ENCODE measurements around the gene CACNA2D1. TPM values are rescaled to one million over a fixed set of nuclear protein-coding genes. Genes with fewer than 3 reads are reported as not detected.

Gene CACNA2D1
- total RNA-seq, 4 donors from 2014 or later, result 29.8 to 47.6 (median 36.6) TPM

DNA sequence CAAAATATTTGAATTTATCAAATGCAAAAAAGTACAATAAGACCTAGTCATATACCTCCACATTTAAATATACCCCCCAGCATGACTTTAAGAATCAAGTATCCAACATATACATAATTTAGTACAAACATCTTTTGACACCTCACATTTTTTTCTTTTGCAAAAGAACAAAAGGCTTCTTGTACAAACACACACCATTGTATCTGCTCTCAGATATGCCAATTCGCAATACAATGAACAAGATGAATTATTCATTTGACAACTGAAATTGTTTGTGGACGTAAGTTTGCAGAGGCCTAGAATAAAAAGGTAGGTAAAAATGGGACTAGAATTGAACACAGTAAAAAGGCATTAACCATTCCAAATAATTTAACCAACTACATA is 154.4 kb downstream of the CACNA2D1 start:
- Histone ChIP-seq H3K9me3 (peaks cover 0 to 6% (median 0%) of the 10 kb centered on the region in 3 donors), H3K27me3 (no peaks in the 10 kb centered on the region), H3K36me3 (no peaks in the 10 kb centered on the region), H3K4me3 (no peak overlapping the region), H3K27ac (no peak overlapping the region), H3K4me1 (peaks cover 0 to 12% (median 0%) of the 10 kb centered on the region in 3 donors)
- TF ChIP-seq CTCF (IDR thresholded peaks at IDR 0.05) (no peak), EP300 (IDR thresholded peaks at IDR 0.05) (no peak), POLR2A (IDR thresholded peaks at IDR 0.05) (no peak), POLR2AphosphoS5 (IDR thresholded peaks at IDR 0.05) (no peak)
- ATAC-seq, result no peak
- WGBS, 2 donors (ENCODE audit: low coverage in 1 of 2), result 50 to 100% methylated on average over 2 of the region's 2 CpGs

DNA sequence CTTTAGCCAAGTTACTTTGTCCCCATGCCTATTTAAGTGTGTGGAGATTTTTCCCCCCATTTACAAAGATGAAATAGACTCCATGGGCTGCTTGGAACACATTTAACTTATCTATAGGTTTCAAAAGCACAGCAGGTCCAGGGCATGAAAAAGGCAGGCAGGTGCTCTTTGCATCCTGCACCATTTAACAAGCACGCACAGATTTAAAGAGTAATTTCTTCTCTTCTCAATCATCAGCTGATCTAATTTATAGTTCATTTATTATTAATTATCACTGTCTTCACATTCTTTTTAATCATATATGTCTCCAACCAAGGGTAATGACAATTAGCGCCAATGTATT is 156.8 kb downstream of the CACNA2D1 start:
- 79 to 83% methylated on average over 2 of the region's 2 CpGs for WGBS, 2 donors (ENCODE audit: low coverage in 1 of 2)
- Histone ChIP-seq H3K27ac (no peak overlapping the region), H3K4me1 (peaks cover 0 to 12% (median 0%) of the 10 kb centered on the region in 3 donors), H3K4me3 (no peak overlapping the region), H3K9me3 (no peaks in the 10 kb centered on the region), H3K27me3 (no peaks in the 10 kb centered on the region), H3K36me3 (no peaks in the 10 kb centered on the region)
- no peak for ATAC-seq
- TF ChIP-seq POLR2AphosphoS5 (IDR thresholded peaks at IDR 0.05), result no peak
- no peak for TF ChIP-seq CTCF (IDR thresholded peaks at IDR 0.05)
- TF ChIP-seq EP300 (IDR thresholded peaks at IDR 0.05), result no peak
- no peak for TF ChIP-seq POLR2A (IDR thresholded peaks at IDR 0.05)

DNA sequence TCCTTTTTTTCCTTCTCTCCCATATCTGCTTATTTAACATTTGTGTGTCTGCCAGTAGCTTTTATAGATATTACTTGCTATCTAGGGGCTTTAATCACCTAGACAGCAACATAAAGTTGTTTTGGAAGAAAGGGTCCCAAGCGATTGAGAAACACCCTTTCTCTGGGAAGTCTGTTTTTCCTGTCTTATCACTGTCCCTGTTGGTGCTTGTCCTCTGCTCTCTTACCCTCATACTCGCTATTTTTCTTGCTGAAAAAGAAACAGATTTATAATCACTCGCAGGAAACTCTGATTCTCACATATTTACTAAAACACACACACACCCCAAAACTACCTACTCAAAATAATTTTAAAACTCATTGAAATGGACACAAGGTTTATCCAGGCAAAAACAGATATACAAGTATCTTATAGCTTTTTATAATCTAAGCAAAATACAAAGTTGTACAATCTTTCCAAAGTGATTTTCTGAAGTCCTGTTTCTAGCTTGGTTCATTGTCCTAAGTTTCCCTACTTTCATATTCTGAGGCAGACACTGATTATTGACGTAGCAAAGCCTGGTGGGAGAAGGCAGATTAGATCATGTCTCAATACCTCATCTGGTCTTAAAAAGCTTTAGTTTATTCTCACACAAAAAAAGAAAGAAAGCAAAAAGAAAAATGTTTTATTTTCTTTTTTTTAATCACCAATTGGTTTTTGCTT is 157.3 kb downstream of the CACNA2D1 start:
- TF ChIP-seq CTCF (IDR thresholded peaks at IDR 0.05), result no peak
- TF ChIP-seq EP300 (IDR thresholded peaks at IDR 0.05), result no peak
- TF ChIP-seq POLR2A (IDR thresholded peaks at IDR 0.05), result no peak
- no peak for TF ChIP-seq POLR2AphosphoS5 (IDR thresholded peaks at IDR 0.05)
- Histone ChIP-seq H3K36me3 (no peaks in the 10 kb centered on the region), H3K4me1 (peaks cover 0 to 12% (median 0%) of the 10 kb centered on the region in 3 donors), H3K4me3 (no peak overlapping the region), H3K27me3 (no peaks in the 10 kb centered on the region), H3K9me3 (no peaks in the 10 kb centered on the region), H3K27ac (no peak overlapping the region)
- ATAC-seq, result no peak
- WGBS, 2 donors (ENCODE audit: low coverage in 1 of 2), result 80 to 85% methylated on average over 4 of the region's 4 CpGs

DNA sequence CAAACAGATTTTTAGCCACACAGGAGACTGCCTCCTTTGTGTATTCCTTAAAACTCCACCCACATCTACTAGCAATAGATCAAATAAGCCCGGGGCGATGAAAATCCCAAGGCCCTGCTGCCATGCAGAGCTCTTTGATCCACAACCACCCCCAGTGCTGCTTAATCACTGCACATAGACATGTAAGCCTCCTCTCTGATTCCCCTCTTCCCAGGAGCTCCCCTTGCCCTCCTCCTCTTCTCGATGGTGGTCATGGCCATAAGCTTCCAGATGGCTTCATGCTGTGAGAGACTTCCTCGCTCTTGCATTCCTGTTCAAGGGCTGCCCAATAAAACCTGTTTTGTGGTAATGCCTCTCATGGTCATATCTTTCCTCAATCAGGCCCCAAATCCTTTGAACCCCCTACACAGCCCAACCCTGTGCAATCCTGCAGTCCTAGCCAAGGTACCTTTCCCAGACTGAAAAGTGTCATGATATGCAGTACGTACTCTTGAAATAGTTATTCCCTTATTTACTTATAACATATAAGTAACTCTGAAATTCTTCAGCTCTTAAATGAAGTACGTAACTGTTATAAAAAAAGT is 158.5 kb downstream of the CACNA2D1 start:
- no peak overlapping the region for H3K4me3 ChIP-seq
- H3K27me3 ChIP-seq, result no peaks in the 10 kb centered on the region
- no peaks in the 10 kb centered on the region for H3K36me3 ChIP-seq
- TF ChIP-seq CTCF (IDR thresholded peaks at IDR 0.05), result no peak
- no peak for TF ChIP-seq POLR2AphosphoS5 (IDR thresholded peaks at IDR 0.05)
- TF ChIP-seq POLR2A (IDR thresholded peaks at IDR 0.05), result no peak
- no peak for TF ChIP-seq EP300 (IDR thresholded peaks at IDR 0.05)
- 87 to 91% methylated on average over 5 to 6 of the region's 6 CpGs for WGBS, 2 donors (ENCODE audit: low coverage in 1 of 2)
- H3K9me3 ChIP-seq, result no peaks in the 10 kb centered on the region
- H3K27ac ChIP-seq, result no peak overlapping the region
- no peak for ATAC-seq
- H3K4me1 ChIP-seq, result peaks cover 0 to 12% (median 0%) of the 10 kb centered on the region in 3 donors

- H3K27ac ChIP-seq, result no peak overlapping the region
- TF ChIP-seq CTCF (IDR thresholded peaks at IDR 0.05) (no peak), POLR2A (IDR thresholded peaks at IDR 0.05) (no peak), POLR2AphosphoS5 (IDR thresholded peaks at IDR 0.05) (no peak), EP300 (IDR thresholded peaks at IDR 0.05) (no peak)
- no peak for ATAC-seq
- no peaks in the 10 kb centered on the region for H3K27me3 ChIP-seq
- no peaks in the 10 kb centered on the region for H3K36me3 ChIP-seq
- H3K4me1 ChIP-seq, result no peaks in the 10 kb centered on the region
- H3K4me3 ChIP-seq, result no peak overlapping the region
- no peaks in the 10 kb centered on the region for H3K9me3 ChIP-seq
- 89 to 96% methylated on average over 2 to 3 of the region's 3 CpGs for WGBS, 2 donors (ENCODE audit: low coverage in 1 of 2)
Observed at GRCh38 chr7:82275342-82275741, 168.2 kb downstream of the CACNA2D1 start.
